ACC112 (cell line): Measurements from ENCODE around the gene IDUA.
A peak's percentile ranks its signal among the peaks of the same experiment; 100 is the strongest.
"Not testable (repeated sequence)": the region's sequence is repeated elsewhere in the genome, so short reads cannot be mapped to it uniquely, and the experiment has no call there.

Source experiments
- H2AFZ ChIP-seq: fragments of 200-600 bp; sonication (generic); one replicate; pipeline ENCODE4 v1.6.0; 2017; ENCODE audit warnings: antibody characterized with exemption, low read length; ENCODE audit not compliant: unreplicated experiment
- H3K27ac ChIP-seq: fragments of 200-600 bp; sonication (generic); 2 replicates; pipeline ENCODE4 v1.5.1; 2014; ENCODE audit warnings: low read depth, mild to moderate bottlenecking, antibody characterized with exemption, low read length, moderate library complexity
- H3K27me3 ChIP-seq: fragments of 200-600 bp; sonication (generic); 2 replicates; pipeline ENCODE4 v1.6.1; 2014; ENCODE audit warnings: mild to moderate bottlenecking, antibody characterized with exemption, low read length, moderate library complexity, mixed read lengths; ENCODE audit not compliant: insufficient read depth
- H3K36me3 ChIP-seq: fragments of 200-600 bp; sonication (generic); 2 replicates; pipeline ENCODE4 v1.6.1; 2016; ENCODE audit warnings: mild to moderate bottlenecking, antibody characterized with exemption, low read length, moderate library complexity, mixed read lengths; ENCODE audit not compliant: insufficient read depth
- H3K4me1 ChIP-seq: fragments of 200-600 bp; sonication (generic); one replicate; pipeline ENCODE4 v1.6.1; 2016; ENCODE audit warnings: low read length, mixed read lengths; ENCODE audit not compliant: insufficient read depth, unreplicated experiment, control insufficient read depth
- H3K4me3 ChIP-seq: fragments of 200-600 bp; sonication (generic); 2 replicates; pipeline ENCODE4 v1.5.1; 2014; ENCODE audit warnings: mild to moderate bottlenecking, low read depth, low read length
- H3K79me2 ChIP-seq: fragments of 200-600 bp; sonication (generic); one replicate; pipeline ENCODE4 v1.6.0; 2016; ENCODE audit warnings: low read length; ENCODE audit not compliant: control insufficient read depth, unreplicated experiment, insufficient read depth

IDUA gene

DNA sequence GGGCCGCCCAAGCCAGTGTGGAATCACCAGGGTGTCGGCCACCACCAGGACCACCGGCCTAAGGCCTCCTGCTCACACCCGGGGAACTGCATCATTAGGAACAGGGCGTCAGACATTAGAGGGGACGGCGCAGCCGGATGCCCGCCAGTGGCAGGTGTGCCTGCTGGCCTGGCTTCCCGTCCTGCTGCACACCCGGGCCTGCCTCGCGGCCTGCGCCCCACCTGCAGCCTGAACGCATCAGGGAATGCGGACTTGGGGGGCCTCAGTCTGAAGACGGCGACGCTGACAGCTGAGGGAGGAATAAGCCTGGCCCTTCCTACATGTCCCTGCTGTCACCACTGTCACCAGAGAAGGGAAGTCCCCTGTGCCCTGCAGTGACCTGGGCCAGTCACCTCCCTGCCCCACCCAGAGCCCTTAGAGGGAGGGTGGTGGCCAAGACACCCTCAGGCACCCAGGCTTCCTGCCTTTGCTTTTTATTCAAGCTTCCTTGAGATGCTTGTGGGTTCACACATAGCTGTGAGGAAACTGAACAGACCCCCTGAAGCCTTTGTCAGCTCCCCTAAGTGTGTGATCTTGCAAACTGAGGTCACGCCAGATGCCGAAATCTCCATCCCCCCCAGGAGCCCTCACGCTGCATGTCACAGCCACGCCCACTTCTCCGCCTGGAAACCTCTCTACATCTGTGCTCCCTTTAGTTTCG is 16.6 kb upstream of the IDUA start:
- H3K36me3 ChIP-seq, result no peaks in the 10 kb centered on the region
- H3K79me2 ChIP-seq, result peaks cover 7% of the 10 kb centered on the region
- no peak overlapping the region for H2AFZ ChIP-seq
- no peak overlapping the region for H3K4me3 ChIP-seq
- no peak overlapping the region for H3K27ac ChIP-seq
- peaks cover 7% of the 10 kb centered on the region for H3K4me1 ChIP-seq
- no peaks in the 10 kb centered on the region for H3K27me3 ChIP-seq

DNA sequence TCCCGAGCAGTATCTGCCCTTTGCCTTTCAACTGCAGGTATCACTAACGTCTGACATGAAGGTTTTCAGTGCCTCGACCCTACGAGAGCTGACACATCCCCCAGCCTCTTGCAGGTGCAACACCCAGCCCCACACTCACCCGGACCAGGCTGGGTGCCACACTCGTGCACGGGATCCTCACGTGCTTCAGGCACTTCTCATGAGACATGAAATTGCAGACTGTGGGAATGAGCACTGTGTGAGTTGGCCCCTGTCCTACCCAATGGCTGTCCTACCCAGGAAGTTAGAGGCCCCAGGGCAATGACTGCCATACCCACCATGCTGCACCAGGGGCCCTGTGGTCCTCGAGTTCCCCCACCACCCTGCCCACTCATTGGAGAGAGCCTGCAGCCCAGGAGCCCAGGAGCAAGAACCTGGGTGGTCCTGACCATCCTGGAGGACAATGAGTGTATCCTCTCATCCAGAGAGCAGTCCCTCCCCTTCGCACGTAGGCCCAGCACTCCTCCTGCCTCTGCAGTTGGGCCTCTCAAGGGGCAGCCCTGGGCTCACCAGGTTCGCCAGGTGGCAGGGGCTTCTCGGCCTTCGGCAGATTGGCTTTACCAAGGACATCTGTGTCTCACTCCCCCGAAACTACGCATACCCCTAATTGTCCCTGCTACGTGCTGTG is 15.9 kb upstream of the IDUA start:
- Histone ChIP-seq H3K27me3 (no peaks in the 10 kb centered on the region), H3K27ac (no peak overlapping the region), H3K4me1 (peaks cover 7% of the 10 kb centered on the region), H3K36me3 (no peaks in the 10 kb centered on the region), H2AFZ (no peak overlapping the region), H3K79me2 (peaks cover 7% of the 10 kb centered on the region), H3K4me3 (no peak overlapping the region)

DNA sequence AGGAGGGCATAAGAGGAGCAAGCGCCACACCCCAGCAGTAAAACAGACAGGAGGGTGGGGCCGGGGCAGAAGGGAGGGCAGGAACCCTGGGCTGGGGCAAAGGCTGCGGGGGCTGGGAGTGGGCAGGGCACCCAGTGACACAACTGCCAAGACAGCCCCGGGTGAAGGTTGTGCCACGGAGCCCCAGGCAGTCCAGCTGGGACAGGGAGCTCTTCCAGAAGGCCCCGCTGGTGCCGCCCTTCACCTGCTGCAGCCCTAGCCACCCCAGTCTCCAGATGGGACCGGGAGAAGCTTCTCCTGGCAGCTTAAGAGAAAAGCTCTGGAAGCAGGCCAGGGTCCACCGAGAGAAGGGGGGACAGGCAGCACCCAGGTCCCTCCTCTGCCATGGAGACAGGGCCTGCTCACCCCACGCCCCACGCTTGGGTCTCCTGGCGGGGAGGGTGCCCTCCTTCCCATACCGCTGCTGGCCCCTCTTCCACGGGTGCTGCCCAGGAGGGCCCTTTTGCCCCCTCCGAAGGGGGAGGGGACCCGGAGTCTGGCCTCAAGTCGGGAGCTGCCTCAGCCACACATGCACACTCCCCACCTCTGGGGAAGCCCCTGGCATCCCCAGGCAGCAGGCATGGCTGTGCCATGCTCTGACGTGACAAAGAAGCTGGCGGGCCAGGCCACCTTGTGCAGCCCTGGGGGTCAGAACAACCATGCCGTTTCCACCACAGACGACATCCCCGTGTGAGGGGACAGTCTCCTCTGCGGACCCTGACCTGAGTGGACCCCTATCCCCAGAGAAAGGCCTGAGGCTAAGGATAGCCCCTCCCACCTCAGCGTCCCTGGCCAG is 15.0 kb upstream of the IDUA start:
- peak overlapping the region; percentile 97 for H3K4me3 ChIP-seq

DNA sequence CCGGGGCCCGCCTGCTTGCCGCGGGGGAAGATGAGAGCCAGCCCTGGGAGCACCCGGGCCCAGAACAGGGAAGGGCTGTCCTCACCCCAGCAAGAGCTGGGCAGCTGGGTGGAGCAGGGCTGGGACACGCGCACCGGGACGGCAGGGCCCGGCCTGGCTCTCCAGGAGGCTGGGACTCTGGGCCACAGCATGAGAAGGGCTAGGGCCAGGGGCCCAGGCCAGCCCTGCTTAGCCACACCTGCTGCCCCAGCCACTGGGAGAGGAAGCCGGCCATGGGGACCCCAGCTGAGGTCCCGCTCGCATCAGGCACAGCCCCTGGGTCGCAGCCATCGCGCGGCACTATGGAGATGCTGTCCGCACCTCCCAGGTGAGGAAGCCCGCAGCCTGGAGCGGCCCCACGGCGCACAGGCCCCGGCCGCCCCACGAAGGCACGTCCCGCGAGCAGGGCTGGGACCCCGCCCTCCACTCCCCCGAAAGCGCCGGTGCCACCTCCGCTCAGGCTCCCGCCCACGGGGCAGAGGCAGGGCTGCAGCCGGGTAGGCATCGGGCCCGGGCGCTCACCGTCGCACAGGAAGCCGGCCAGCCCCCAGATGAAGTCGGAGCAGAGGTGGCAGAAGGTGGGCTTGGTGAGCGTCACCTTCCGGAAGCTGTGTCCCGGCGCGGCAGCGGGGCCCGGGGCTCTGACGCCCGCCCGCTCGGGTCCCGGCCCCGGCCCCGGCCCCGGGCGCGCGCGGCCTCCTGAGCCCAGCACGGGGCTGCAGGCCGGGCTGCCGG is 14.0 kb upstream of the IDUA start:
- no peaks in the 10 kb centered on the region for H3K27me3 ChIP-seq
- H2AFZ ChIP-seq, result peak overlapping the region; percentile 45
- no peak overlapping the region for H3K27ac ChIP-seq
- H3K4me3 ChIP-seq, result peak overlapping the region; percentile 97
- peaks cover 7% of the 10 kb centered on the region for H3K4me1 ChIP-seq
- H3K79me2 ChIP-seq, result peaks cover 7% of the 10 kb centered on the region
- no peaks in the 10 kb centered on the region for H3K36me3 ChIP-seq

More for the DNA sequence above, 15.0 kb upstream of the IDUA start:
- H3K4me1 ChIP-seq, result peaks cover 7% of the 10 kb centered on the region
- H3K27me3 ChIP-seq, result no peaks in the 10 kb centered on the region
- H3K79me2 ChIP-seq, result peaks cover 7% of the 10 kb centered on the region
- no peak overlapping the region for H3K27ac ChIP-seq
- no peak overlapping the region for H2AFZ ChIP-seq
- no peaks in the 10 kb centered on the region for H3K36me3 ChIP-seq

DNA sequence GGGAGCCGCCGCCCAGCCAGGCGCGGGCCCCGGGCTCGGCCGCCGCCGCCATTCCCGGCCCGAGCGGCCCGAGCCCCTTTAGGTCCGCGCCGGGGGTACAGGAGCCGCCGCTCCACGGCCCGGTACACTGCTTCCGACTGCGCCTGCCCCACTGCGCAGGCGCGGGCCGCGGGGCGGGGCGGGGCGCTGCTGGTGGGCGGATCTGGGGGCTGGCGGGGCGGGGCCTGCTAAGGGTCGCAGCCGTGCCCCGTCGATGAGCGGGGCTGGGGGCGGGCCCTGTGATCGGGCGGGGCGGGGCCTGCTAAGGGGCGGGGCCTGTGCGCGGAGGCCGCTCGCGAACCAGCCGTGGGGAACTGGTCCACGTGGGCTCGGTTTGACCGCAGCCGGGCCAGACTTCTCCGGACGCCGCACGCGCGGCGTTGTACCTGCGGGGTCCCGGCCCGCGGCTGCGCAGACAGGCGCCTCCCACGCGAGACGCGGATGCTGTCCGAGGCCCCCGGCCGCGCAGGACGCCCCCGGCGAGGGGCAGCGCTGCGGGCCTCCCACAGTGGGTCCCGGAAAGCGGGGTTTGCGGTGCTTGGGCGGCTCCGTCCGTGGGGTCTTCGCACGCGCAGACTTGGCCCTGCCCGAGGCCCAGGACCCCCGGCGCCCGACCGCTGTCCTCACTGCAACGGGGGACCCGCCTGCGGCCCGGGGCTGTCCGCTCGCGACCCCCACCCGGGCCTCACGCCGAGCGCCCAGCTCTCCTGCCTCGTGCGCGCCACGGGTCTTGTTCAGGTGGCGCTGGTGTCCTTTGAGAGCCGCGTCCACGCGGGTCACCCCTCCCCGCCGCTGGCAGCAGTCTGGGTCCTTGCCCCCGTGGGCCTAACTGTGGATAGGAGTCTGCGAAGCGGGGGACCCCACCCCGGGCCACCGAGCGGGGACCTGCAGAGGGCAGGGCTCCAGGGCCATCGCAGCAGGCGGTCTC is 13.1 kb upstream of the IDUA start, which contains the start of gene DGKQ:
Gene DGKQ, minus strand, starts transcription at position 139 of the 967 bp plus-strand sequence. Its CDS starts 87 bp downstream, at position 52.
- Histone ChIP-seq H3K4me3 (peak within 1 kb of the TSS; percentile 97), H3K4me1 (peaks cover 7% of the 10 kb centered on the region), H3K27ac (no peak within 1 kb of the TSS), H2AFZ (peak within 1 kb of the TSS; percentile 45), H3K36me3 (no peaks in the 10 kb centered on the region), H3K27me3 (no peaks in the 10 kb centered on the region), H3K79me2 (peaks cover 7% of the 10 kb centered on the region)

DNA sequence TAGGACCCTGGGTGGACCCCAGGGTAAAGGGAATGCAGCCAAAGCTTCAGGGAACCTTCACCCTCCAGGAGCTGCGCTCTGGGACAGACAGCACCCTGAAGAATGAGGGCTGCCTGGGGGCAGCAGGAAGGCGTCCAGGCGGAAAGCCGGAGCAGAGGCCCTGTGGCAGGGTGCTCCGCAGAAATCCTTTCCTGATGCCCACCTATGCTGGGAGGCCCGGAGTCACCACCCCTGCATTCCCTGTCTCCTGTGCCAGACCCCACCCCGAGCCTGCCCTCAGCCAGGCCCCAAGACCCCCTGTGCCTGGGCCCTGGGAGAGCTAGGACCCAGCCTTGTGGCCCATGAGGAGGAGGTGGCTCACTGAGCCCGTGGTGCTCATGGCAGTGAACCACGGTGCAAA is 12.2 kb upstream of the IDUA start:
- H3K27ac ChIP-seq, result no peak overlapping the region
- H3K4me1 ChIP-seq, result peaks cover 13% of the 10 kb centered on the region
- H3K4me3 ChIP-seq, result no peak overlapping the region
- H3K79me2 ChIP-seq, result peaks cover 7% of the 10 kb centered on the region
- H3K36me3 ChIP-seq, result no peaks in the 10 kb centered on the region
- no peak overlapping the region for H2AFZ ChIP-seq
- no peaks in the 10 kb centered on the region for H3K27me3 ChIP-seq

DNA sequence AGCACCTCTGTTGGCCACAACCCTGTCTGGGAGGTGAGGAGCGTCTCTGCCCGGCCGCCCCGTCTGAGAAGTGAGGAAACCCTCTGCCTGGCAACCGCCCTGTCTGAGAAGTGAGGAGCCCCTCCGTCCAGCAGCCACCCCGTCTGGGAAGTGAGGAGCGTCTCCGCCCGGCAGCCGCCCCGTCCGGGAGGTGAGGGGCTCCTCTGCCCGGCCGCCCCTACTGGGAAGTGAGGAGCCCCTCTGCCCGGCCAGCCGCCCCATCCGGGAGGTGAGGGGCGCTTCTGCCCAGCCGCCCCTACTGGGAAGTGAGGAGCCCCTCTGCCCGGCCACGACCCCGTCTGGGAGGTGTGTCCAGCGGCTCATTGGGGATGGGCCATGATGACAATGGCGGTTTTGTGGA is 10.8 kb upstream of the IDUA start:
- H3K36me3 ChIP-seq, H3K27ac ChIP-seq, H3K27me3 ChIP-seq, H2AFZ ChIP-seq, H3K79me2 ChIP-seq, H3K4me3 ChIP-seq: not testable (repeated sequence)
- peaks cover 14% of the 10 kb centered on the region for H3K4me1 ChIP-seq

DNA sequence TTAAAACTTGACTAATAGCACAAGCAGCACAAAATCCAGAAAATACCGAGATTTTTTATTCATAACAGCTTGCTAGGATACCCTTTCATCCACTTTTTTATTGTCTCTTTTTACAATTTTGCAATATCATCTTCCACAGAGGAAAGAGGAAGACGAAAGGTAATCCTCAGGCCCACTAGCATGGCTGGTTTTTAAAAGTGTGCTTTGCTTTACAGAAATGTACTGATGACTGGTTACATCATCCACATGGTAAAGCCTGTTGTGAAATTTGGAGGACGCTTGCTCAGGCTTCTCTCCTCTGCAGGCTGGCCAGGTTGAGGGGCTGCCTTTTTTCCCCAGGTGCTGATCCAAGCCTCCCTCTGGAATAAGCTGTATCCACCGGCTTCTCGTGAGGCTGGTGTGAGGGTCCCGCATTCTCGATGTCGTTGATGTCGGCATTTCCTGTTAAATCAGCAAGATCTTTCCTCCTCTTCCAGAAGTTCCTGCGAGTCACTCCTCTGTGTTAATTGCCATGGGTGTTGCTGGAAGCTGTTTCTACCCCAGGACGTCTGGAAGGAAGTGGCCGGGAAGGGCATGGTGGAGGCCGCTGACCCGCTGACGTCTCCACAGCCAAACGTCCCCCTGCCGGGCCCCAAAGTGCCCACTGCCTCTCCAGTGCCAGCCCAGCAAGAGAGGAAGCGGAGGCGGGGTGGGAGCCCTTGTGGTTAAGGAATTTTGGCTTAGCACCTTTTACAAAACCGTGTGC is 7.7 kb upstream of the IDUA start:
- Histone ChIP-seq H3K27me3 (no peaks in the 10 kb centered on the region), H3K4me3 (no peak overlapping the region), H2AFZ (no peak overlapping the region), H3K79me2 (no peaks in the 10 kb centered on the region), H3K27ac (no peak overlapping the region), H3K36me3 (no peaks in the 10 kb centered on the region), H3K4me1 (peaks cover 7% of the 10 kb centered on the region)

DNA sequence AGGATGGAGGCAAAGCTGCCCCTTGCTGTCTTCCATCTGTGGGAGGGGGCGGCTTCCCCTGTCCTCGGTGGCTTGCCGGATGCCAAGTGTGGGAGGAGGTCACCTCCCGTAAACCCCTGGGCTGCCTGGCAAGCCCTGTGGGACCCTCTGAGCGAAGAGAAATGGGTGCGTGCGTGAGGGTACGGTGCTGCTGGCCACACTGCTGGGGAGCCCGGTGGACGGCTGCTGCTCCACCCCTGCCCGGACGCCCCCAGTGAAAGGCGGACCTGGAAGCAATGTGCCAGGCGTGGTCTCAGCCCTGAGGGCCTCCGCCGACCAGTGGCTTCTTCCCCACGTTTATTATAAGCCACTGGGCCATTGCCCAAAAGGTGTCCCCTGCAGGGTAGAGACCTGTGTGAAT is 4.6 kb upstream of the IDUA start:
- peaks cover 21% of the 10 kb centered on the region for H3K4me1 ChIP-seq

More for the DNA sequence above, 4.6 kb upstream of the IDUA start:
- no peaks in the 10 kb centered on the region for H3K36me3 ChIP-seq
- H3K79me2 ChIP-seq, result no peaks in the 10 kb centered on the region
- no peaks in the 10 kb centered on the region for H3K27me3 ChIP-seq
- no peak overlapping the region for H2AFZ ChIP-seq
- no peak overlapping the region for H3K4me3 ChIP-seq
- no peak overlapping the region for H3K27ac ChIP-seq
